MM.1S (cell line): ENCODE data around the gene EZH2.

Experiments
- DNase-seq: peaks from one replicate; pipeline ENCODE4 v3.0.0-alpha.2; 2015
- H2AFZ ChIP-seq: fragments of 300-600 bp; sonication (generic); 2 replicates; pipeline ENCODE4 v1.6.0; 2016; ENCODE audit warnings: antibody characterized with exemption, low read length
- H3F3A ChIP-seq: fragments of 300-600 bp; sonication (generic); 2 replicates; pipeline ENCODE4 v1.6.1; 2016; ENCODE audit warnings: mild to moderate bottlenecking, antibody characterized with exemption, low read length, moderate library complexity, mixed read lengths; ENCODE audit not compliant: insufficient read depth
- H3K27ac ChIP-seq: fragments of 300-600 bp; sonication (generic); 2 replicates; pipeline ENCODE4 v1.5.1; 2016; ENCODE audit warnings: mild to moderate bottlenecking, low read length
- H3K27me3 ChIP-seq: fragments of 300-600 bp; sonication (generic); replicated peaks from 2 replicates; pipeline ENCODE4 v1.6.0; 2016; ENCODE audit warnings: low read length; ENCODE audit not compliant: insufficient read depth
- H3K36me3 ChIP-seq: fragments of 300-600 bp; sonication (generic); replicated peaks from 2 replicates; pipeline ENCODE4 v1.6.1; 2016; ENCODE audit warnings: mild to moderate bottlenecking, low read length, mixed read lengths; ENCODE audit not compliant: insufficient read depth
- H3K4me1 ChIP-seq: fragments of 300-600 bp; sonication (generic); 2 replicates; pipeline ENCODE4 v1.6.1; 2016; ENCODE audit warnings: low read length, mixed read lengths
- H3K4me2 ChIP-seq: fragments of 300-600 bp; sonication (generic); 2 replicates; pipeline ENCODE4 v1.6.0; 2016; ENCODE audit warnings: low read depth, low read length
- H3K4me3 ChIP-seq: fragments of 300-600 bp; sonication (generic); 2 replicates; pipeline ENCODE4 v1.5.1; 2016; ENCODE audit warnings: low read length, mixed read lengths
- H3K79me2 ChIP-seq: fragments of 300-600 bp; sonication (generic); 2 replicates; pipeline ENCODE4 v1.6.1; 2016; ENCODE audit warnings: mixed run types, low read length, mixed read lengths
- H3K9ac ChIP-seq: fragments of 300-600 bp; sonication (generic); 2 replicates; pipeline ENCODE4 v1.6.1; 2016; ENCODE audit warnings: low read length, mixed read lengths
- H3K9me2 ChIP-seq: fragments of 300-600 bp; sonication (generic); replicated peaks from 2 replicates; pipeline ENCODE4 v1.6.1; 2016; ENCODE audit warnings: mild to moderate bottlenecking, low read length, mixed read lengths; ENCODE audit not compliant: insufficient read depth
- H3K9me3 ChIP-seq: fragments of 300-600 bp; sonication (generic); replicated peaks from 2 replicates; pipeline ENCODE4 v1.6.1; 2016; ENCODE audit warnings: mild to moderate bottlenecking, low read length, mixed read lengths; ENCODE audit not compliant: insufficient read depth
- H4K20me1 ChIP-seq: fragments of 300-600 bp; sonication (generic); 2 replicates; pipeline ENCODE4 v1.6.1; 2016; ENCODE audit warnings: mild to moderate bottlenecking, low read length, moderate library complexity, mixed read lengths; ENCODE audit not compliant: insufficient read depth
- EZH2 ChIP-seq: fragments of 300-600 bp; sonication (generic); optimal IDR thresholded peaks from 2 replicates; pipeline ENCODE3; 2017; ENCODE audit warnings: low read depth, mild to moderate bottlenecking, antibody characterized with exemption, low read length, mixed read lengths
- EZH2phosphoT487 ChIP-seq: fragments of 300-600 bp; sonication (generic); IDR thresholded peaks from 2 replicates; pipeline ENCODE4 v1.6.1; 2018; ENCODE audit warnings: antibody characterized with exemption, low read length
- TF ChIP-seq, protein P1 (sequence below): fragments of 300-600 bp; sonication (generic); IDR thresholded peaks from 2 replicates; pipeline ENCODE4 v1.5.1; 2016; ENCODE audit warnings: antibody characterized with exemption, low read length, mixed read lengths

Gene EZH2

DNA sequence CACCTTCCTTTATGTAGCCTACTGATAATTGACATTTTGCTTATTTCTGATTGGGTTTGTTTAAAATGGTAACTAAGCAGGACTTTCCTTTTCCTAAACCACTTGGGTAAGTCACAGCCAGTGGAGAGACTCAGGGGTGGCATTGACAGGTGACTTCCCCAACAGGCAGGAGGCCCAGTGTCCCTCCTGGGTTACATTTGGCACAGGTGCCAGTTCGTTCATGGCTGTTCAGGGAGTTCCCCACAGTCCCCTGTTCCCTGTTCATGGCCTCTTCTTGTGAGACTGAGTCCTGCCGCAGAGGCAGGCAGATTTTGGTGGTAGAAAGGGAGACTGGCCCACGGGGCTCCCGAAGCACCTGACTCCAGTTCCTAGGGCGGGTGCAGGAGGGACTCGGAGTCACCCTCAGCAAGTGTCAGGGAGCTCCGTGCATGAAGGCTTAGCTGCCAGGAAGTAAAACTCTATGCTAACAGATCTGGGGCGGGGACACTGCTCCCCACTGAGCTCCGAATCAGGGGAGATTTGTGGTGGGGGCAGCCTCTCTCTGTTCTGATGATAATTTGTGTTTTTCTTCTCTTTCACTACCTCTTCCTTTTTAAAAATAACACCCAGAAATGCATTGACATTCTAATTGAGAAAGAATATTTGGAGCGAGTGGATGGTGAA, 84.1 kb downstream of the EZH2 start:
- no peak for DNase-seq
- peaks cover 34% of the 10 kb centered on the region for H3F3A ChIP-seq
- H3K79me2 ChIP-seq = peaks cover 20% of the 10 kb centered on the region
- no peak overlapping the region for H3K27ac ChIP-seq
- H3K36me3 ChIP-seq = peaks cover 47% of the 10 kb centered on the region
- TF ChIP-seq EZH2 = no peak
- TF ChIP-seq EZH2phosphoT487 = no peak
- TF ChIP-seq, protein P1, sequence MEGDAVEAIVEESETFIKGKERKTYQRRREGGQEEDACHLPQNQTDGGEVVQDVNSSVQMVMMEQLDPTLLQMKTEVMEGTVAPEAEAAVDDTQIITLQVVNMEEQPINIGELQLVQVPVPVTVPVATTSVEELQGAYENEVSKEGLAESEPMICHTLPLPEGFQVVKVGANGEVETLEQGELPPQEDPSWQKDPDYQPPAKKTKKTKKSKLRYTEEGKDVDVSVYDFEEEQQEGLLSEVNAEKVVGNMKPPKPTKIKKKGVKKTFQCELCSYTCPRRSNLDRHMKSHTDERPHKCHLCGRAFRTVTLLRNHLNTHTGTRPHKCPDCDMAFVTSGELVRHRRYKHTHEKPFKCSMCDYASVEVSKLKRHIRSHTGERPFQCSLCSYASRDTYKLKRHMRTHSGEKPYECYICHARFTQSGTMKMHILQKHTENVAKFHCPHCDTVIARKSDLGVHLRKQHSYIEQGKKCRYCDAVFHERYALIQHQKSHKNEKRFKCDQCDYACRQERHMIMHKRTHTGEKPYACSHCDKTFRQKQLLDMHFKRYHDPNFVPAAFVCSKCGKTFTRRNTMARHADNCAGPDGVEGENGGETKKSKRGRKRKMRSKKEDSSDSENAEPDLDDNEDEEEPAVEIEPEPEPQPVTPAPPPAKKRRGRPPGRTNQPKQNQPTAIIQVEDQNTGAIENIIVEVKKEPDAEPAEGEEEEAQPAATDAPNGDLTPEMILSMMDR = no peak
- H2AFZ ChIP-seq = no peak overlapping the region
- H3K4me3 ChIP-seq = no peak overlapping the region
- H3K9ac ChIP-seq = no peak overlapping the region
- H3K4me1 ChIP-seq = no peaks in the 10 kb centered on the region
- H3K27me3 ChIP-seq = no peaks in the 10 kb centered on the region
- no peaks in the 10 kb centered on the region for H3K9me2 ChIP-seq
- H3K4me2 ChIP-seq = no peak overlapping the region
- H4K20me1 ChIP-seq = no peaks in the 10 kb centered on the region
- no peaks in the 10 kb centered on the region for H3K9me3 ChIP-seq

DNA sequence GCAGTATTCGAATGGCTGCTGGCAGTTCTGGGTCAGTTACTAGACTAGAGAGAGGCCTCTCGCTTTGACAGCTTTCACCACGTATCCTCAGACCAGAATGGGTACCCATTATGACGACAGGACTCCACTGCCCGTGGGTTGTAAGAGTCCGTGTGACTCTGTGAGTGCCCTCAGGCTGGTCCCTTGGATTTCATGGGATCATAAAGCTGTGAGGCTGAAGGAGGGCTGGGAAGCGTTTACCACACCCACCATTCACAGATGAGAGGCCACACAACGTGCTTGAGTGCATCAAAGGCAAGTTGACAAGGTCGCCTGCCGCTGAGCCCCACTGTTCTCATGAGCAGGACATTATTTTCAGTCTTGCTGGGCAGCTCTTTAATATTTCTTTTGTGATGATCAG, 87.2 kb downstream of the EZH2 start:
- Histone ChIP-seq H3K36me3 (peaks cover 60% of the 10 kb centered on the region), H3K4me1 (peaks cover 4% of the 10 kb centered on the region; the same call in 1 of the 2 replicates), H3K9me2 (no peaks in the 10 kb centered on the region), H2AFZ (no peak overlapping the region), H3K4me3 (no peak overlapping the region), H3K9me3 (no peaks in the 10 kb centered on the region), H3F3A (peaks cover 33% of the 10 kb centered on the region), H3K79me2 (peaks cover 31% of the 10 kb centered on the region), H3K9ac (no peak overlapping the region), H3K27ac (no peak overlapping the region), H3K4me2 (no peak overlapping the region), H4K20me1 (no peaks in the 10 kb centered on the region), H3K27me3 (no peaks in the 10 kb centered on the region)
- no peak for DNase-seq
- TF ChIP-seq EZH2 = no peak
- TF ChIP-seq, protein P1 = no peak
- no peak for TF ChIP-seq EZH2phosphoT487

DNA sequence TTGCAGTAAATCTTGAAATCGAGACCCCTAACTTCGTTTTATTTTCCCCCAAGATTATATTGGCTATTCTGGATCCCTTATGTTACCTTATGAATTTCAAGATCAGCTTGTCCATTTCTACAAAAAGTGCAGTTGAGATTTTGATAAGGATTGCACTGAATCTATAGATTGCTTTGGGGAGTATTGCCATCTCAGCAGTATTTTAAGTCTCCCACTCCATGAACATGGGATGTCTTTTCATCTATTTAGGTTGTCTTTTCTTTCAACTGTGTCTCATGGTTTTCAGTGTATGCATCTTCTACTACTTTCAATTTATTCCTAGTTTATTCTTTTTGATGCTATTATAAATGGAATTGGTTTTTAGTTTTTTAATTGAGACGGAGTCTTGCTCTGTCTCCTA, 89.6 kb downstream of the EZH2 start:
- no peak for DNase-seq
- Histone ChIP-seq H4K20me1 (no peaks in the 10 kb centered on the region), H2AFZ (no peak overlapping the region), H3K9ac (no peak overlapping the region), H3K79me2 (peaks cover 48% of the 10 kb centered on the region), H3K9me3 (no peaks in the 10 kb centered on the region), H3F3A (peaks cover 21% of the 10 kb centered on the region; the same call in 1 of the 2 replicates), H3K4me2 (no peak overlapping the region), H3K36me3 (peaks cover 61% of the 10 kb centered on the region), H3K27ac (no peak overlapping the region), H3K9me2 (no peaks in the 10 kb centered on the region), H3K27me3 (no peaks in the 10 kb centered on the region), H3K4me1 (peaks cover 4% of the 10 kb centered on the region; the same call in 1 of the 2 replicates), H3K4me3 (no peak overlapping the region)
- no peak for TF ChIP-seq EZH2phosphoT487
- TF ChIP-seq, protein P1 = no peak
- TF ChIP-seq EZH2 = no peak
